ENCODE data around the gene RAD51B. TPM values are rescaled to one million over a fixed set of nuclear protein-coding genes. Genes with fewer than 3 reads are reported as not detected.

The RAD51B gene
- total and polyA plus RNA-seq, 9 of the 15 experiments (the other 6 are each of a cell fraction or from before 2014, with no cell fraction given) = 8.5 to 17.3 (median 11.3) TPM

GRCh38 chr14:67916430-67916829, 96.9 kb downstream of the RAD51B start:
- no peaks in the 10 kb centered on the region for H3K36me3 ChIP-seq (ENCODE audit: control insufficient read depth, insufficient read depth, low read length)
- CTCF ChIA-PET (ENCODE audit: low intra/inter-chr PET ratio) = no interaction called here
- H3K9ac ChIP-seq (ENCODE audit: insufficient read depth in 1 of 2, low read depth in 2 of 2, low read length in 2 of 2) = no peak overlapping the region
- H3K27me3 ChIP-seq (ENCODE audit: control insufficient read depth in 2 of 2, insufficient read depth in 2 of 2, low read length in 2 of 2) = no peaks in the 10 kb centered on the region
- no peak for TF ChIP-seq NR2C1 (IDR thresholded peaks at IDR 0.05)
- TF ChIP-seq NR2C1 (tag; IDR thresholded peaks at IDR 0.05) = no peak
- no peak for TF ChIP-seq ATF1 (CRISPR knock-in tag; IDR thresholded peaks at IDR 0.05)
- TF ChIP-seq ATF1 (tag; IDR thresholded peaks at IDR 0.05) = no peak
- TF ChIP-seq IRF9 (tag; IDR thresholded peaks at IDR 0.05) = no peak
- TF ChIP-seq ILK (tag; IDR thresholded peaks at IDR 0.05; ENCODE audit: borderline replicate concordance, low read depth) = no peak
- TF ChIP-seq SMAD3 (CRISPR knock-in tag; conservative IDR thresholded peaks at IDR 0.05) = no peak
- TF ChIP-seq POLR2AphosphoS5 (IDR thresholded peaks at IDR 0.05; ENCODE audit: control insufficient read depth, insufficient read depth, low read depth, low read length) = no peak
- TF ChIP-seq U2AF2 (optimal IDR thresholded peaks at IDR 0.05; ENCODE audit: low read depth, low read length) = no peak
- no peak for TF ChIP-seq ZNF561 (CRISPR knock-in tag; conservative IDR thresholded peaks at IDR 0.05)
- TF ChIP-seq ARID4B (CRISPR knock-in tag; IDR thresholded peaks at IDR 0.05) = no peak
- TF ChIP-seq THAP7 (CRISPR knock-in tag; IDR thresholded peaks at IDR 0.05) = no peak
- TF ChIP-seq BCLAF1 (IDR thresholded peaks at IDR 0.05; ENCODE audit: borderline replicate concordance in 1 of 2, control insufficient read depth in 1 of 2, low read depth in 2 of 2, low read length in 1 of 2) = no peak
- POLR2A ChIA-PET = no interaction called here
- H3K4me2 ChIP-seq (ENCODE audit: insufficient read depth, low read length) = no peak overlapping the region
- no peaks in the 10 kb centered on the region for H4K20me1 ChIP-seq (replicated peaks; ENCODE audit: control insufficient read depth, insufficient read depth, low read length)
- ATAC-seq = no peak
- FAIRE-seq = no peak
- no peak overlapping the region for H2AFZ ChIP-seq (ENCODE audit: low read depth, low read length)
- no peak for DNase-seq (ENCODE audit: extremely low read depth in 1 of 4, low spot score in 3 of 4)
- H3K9me3 ChIP-seq (replicated peaks; ENCODE audit: control insufficient read depth, insufficient read depth, low read depth, low read length) = no peaks in the 10 kb centered on the region
- no peak overlapping the region for H3K4me3 ChIP-seq
- no TSS peak for BruUV-seq (replicated peaks)
- no peaks in the 10 kb centered on the region; a peak in 1 of 5 replicates for H3K4me1 ChIP-seq (replicated peaks in 1 of 2; ENCODE audit: control insufficient read depth in 2 of 2, insufficient read depth in 2 of 2, low read length in 2 of 2)
- no peak overlapping the region for H3K27ac ChIP-seq (ENCODE audit: extremely low read depth, low read depth, low read length)
- in situ Hi-C loops (cut with MboI) (no loop called here), intact Hi-C loops (cut with micrococcal nuclease) (no loop called here)
- H3K79me2 ChIP-seq (ENCODE audit: control insufficient read depth, insufficient read depth, low read length) = no peaks in the 10 kb centered on the region
- WGBS (ENCODE audit: insufficient coverage, low coverage, missing lambda C conversion rate) = 80% methylated on average over 4 of the region's 4 CpGs
- H3K9me1 ChIP-seq (ENCODE audit: control insufficient read depth, insufficient read depth, low read length) = no peaks in the 10 kb centered on the region

All from K562 (cell line).